Keratinocyte (primary cell): ENCODE results near the gene SVOPL. TPM values are rescaled to one million over a fixed set of nuclear protein-coding genes. Genes with fewer than 3 reads are reported as not detected.

Experiments used
- DNase-seq: peaks from one replicate; pipeline ENCODE4 v3.0.0-alpha.2; 2011; ENCODE audit warnings: low read depth, missing footprints, low spot score
- FAIRE-seq: peaks from 2 replicates; lab custom pipeline; 2011; peaks lifted over from hg19 to GRCh38; lab: Jason Lieb, UNC
- H2AFZ ChIP-seq: 2 replicates; pipeline ENCODE4 v1.6.0; 2012; ENCODE audit warnings: low read length, control low read depth, inconsistent platforms; ENCODE audit not compliant: control insufficient read depth
- H3K27ac ChIP-seq: 2 replicates; pipeline ENCODE4 v1.5.1; 2011; ENCODE audit warnings: low read length; ENCODE audit not compliant: control insufficient read depth, insufficient read depth
- H3K27me3 ChIP-seq: 3 replicates; pipeline ENCODE4 v1.6.0; 2011; ENCODE audit warnings: low read length; ENCODE audit not compliant: control insufficient read depth, insufficient read depth; ENCODE audit errors: extremely low read depth
- H3K36me3 ChIP-seq, 2 experiments: 2 replicates in 1 of 2; 3 replicates in 1 of 2; pipeline ENCODE4 v1.5.1; 2011; ENCODE audit warnings: low read length in 2 of 2, mild to moderate bottlenecking in 1 of 2; ENCODE audit not compliant: control insufficient read depth in 2 of 2, insufficient read depth in 2 of 2; ENCODE audit errors: extremely low read depth in 1 of 2
- H3K4me1 ChIP-seq: 3 replicates; pipeline ENCODE4 v1.5.1; 2011; ENCODE audit warnings: low read length; ENCODE audit not compliant: control insufficient read depth, insufficient read depth; ENCODE audit errors: extremely low read depth
- H3K4me2 ChIP-seq: 3 replicates; pipeline ENCODE4 v1.6.0; 2011; ENCODE audit warnings: low read depth, low read length; ENCODE audit not compliant: control insufficient read depth, insufficient read depth; ENCODE audit errors: extremely low read depth
- H3K4me3 ChIP-seq, 3 experiments: fragments of 200-600 bp in 1 of 3; sonication (generic) in 1 of 3; 2 replicates in 2 of 3; 3 replicates in 1 of 3; pipeline ENCODE4 v1.5.1; 2011 to 2016; ENCODE audit warnings: low read length in 3 of 3, mild to moderate bottlenecking in 3 of 3, control low read depth in 2 of 3, inconsistent platforms in 1 of 3, low read depth in 1 of 3, mixed read lengths in 1 of 3, mixed run types in 1 of 3, moderate library complexity in 1 of 3; ENCODE audit not compliant: control insufficient read depth in 2 of 3, insufficient read depth in 2 of 3; ENCODE audit errors: extremely low read depth in 1 of 3
- H3K79me2 ChIP-seq: 2 replicates; pipeline ENCODE4 v1.6.0; 2012; ENCODE audit warnings: low read length; ENCODE audit not compliant: control insufficient read depth, insufficient read depth
- H3K9ac ChIP-seq: 3 replicates; pipeline ENCODE4 v1.6.0; 2011; ENCODE audit warnings: low read length; ENCODE audit not compliant: control insufficient read depth, insufficient read depth; ENCODE audit errors: extremely low read depth
- H3K9me1 ChIP-seq: 3 replicates; pipeline ENCODE4 v1.6.0; 2011; ENCODE audit warnings: low read length; ENCODE audit not compliant: control insufficient read depth, insufficient read depth; ENCODE audit errors: extremely low read depth
- H3K9me3 ChIP-seq: 2 replicates; pipeline ENCODE4 v1.5.1; 2012; ENCODE audit warnings: low read depth, low read length; ENCODE audit not compliant: control insufficient read depth
- H4K20me1 ChIP-seq: 3 replicates; pipeline ENCODE4 v1.6.0; 2011; ENCODE audit warnings: low read length; ENCODE audit not compliant: control insufficient read depth, insufficient read depth; ENCODE audit errors: extremely low read depth
- EZH2 ChIP-seq: IDR thresholded peaks from one replicate; pipeline ENCODE4 v1.6.1; 2012; ENCODE audit warnings: inconsistent platforms, mild to moderate bottlenecking, low read length, moderate library complexity
- dilution Hi-C: fragments of 300-500 bp; cut with MboI; formaldehyde crosslinking; loops from one replicate; pipeline ENCODE4 v1.7.0; 2020; ENCODE audit warnings: low sequenced_read_pairs; ENCODE audit not compliant: extremely low pct_ligation_motif_present
- polyA plus RNA-seq, 5 experiments: library from polyadenylated mRNA; depleted of rRNA in 3 of 5; stranded (reverse) in 3 of 5; stranded (forward) in 1 of 5; unstranded in 1 of 5; fragments of >200 nt; gene quantifications; 1 replicate in 1 of 5; 2 replicates in 3 of 5; 3 replicates in 1 of 5; pipeline versions ENCODE4 v1.2.1 to v1.2.3, GENCODE V29; 2011 to 2012; ENCODE audit warnings: missing spikeins in 2 of 5, low read depth in 1 of 5, low replicate concordance in 1 of 5
- TF ChIP-seq, protein P1 (sequence below), 3 experiments: IDR thresholded peaks in 1 of 3; conservative IDR thresholded peaks in 1 of 3; optimal IDR thresholded peaks in 1 of 3; 2 replicates in 2 of 3; 3 replicates in 1 of 3; pipeline versions ENCODE3 to v1.5.1; 2011; ENCODE audit warnings: low read length in 3 of 3, mild to moderate bottlenecking in 3 of 3, moderate library complexity in 2 of 3, control low read depth in 1 of 3, inconsistent platforms in 1 of 3; ENCODE audit not compliant: insufficient read depth in 2 of 3; ENCODE audit errors: extremely low read depth in 1 of 3

The SVOPL gene
- polyA plus RNA-seq, 1 donor (not counting 4 experiments of a cell fraction or from before 2014, with no cell fraction given): not detected

DNA sequence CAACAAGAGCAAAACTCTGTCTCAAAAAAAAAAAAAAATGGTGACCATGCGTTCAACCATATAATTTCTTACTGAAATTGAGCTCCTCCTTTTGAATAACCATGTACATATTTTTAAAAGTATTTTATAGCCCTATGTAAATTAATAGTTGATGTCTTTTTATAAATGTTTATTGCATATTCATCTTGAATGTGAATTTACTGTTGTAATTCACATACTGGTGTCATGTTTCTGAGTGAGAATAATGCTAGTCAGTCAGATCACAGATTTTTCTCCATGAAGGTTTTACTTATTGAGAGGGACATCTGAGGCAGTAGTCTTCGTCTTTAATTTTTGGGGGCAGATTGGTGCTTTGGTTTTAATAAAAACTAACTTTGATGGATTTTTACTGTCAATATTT lies 112.2 kb downstream of the SVOPL start:
- no peak overlapping the region for H3K4me3 ChIP-seq
- DNase-seq (no peak), FAIRE-seq (no peak)
- H3K27ac ChIP-seq: no peak overlapping the region
- no peaks in the 10 kb centered on the region for H3K79me2 ChIP-seq
- no peaks in the 10 kb centered on the region for H3K9me3 ChIP-seq
- TF ChIP-seq EZH2: no peak
- TF ChIP-seq, protein P1, sequence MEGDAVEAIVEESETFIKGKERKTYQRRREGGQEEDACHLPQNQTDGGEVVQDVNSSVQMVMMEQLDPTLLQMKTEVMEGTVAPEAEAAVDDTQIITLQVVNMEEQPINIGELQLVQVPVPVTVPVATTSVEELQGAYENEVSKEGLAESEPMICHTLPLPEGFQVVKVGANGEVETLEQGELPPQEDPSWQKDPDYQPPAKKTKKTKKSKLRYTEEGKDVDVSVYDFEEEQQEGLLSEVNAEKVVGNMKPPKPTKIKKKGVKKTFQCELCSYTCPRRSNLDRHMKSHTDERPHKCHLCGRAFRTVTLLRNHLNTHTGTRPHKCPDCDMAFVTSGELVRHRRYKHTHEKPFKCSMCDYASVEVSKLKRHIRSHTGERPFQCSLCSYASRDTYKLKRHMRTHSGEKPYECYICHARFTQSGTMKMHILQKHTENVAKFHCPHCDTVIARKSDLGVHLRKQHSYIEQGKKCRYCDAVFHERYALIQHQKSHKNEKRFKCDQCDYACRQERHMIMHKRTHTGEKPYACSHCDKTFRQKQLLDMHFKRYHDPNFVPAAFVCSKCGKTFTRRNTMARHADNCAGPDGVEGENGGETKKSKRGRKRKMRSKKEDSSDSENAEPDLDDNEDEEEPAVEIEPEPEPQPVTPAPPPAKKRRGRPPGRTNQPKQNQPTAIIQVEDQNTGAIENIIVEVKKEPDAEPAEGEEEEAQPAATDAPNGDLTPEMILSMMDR (optimal IDR thresholded peaks at IDR 0.05 in 1 of 3, IDR thresholded peaks at IDR 0.05 in 1 of 3, conservative IDR thresholded peaks at IDR 0.05 in 1 of 3; ENCODE audit: extremely low read depth in 1 of 3, insufficient read depth in 2 of 3, low read length in 3 of 3): no peak
- H2AFZ ChIP-seq: no peak overlapping the region
- no peak overlapping the region for H3K4me2 ChIP-seq
- H4K20me1 ChIP-seq: no peaks in the 10 kb centered on the region
- H3K9ac ChIP-seq: no peak overlapping the region
- no peaks in the 10 kb centered on the region for H3K4me1 ChIP-seq
- no peaks in the 10 kb centered on the region for H3K9me1 ChIP-seq
- no peaks in the 10 kb centered on the region for H3K36me3 ChIP-seq
- no peaks in the 10 kb centered on the region for H3K27me3 ChIP-seq
- dilution Hi-C loops: no loop called here

DNA sequence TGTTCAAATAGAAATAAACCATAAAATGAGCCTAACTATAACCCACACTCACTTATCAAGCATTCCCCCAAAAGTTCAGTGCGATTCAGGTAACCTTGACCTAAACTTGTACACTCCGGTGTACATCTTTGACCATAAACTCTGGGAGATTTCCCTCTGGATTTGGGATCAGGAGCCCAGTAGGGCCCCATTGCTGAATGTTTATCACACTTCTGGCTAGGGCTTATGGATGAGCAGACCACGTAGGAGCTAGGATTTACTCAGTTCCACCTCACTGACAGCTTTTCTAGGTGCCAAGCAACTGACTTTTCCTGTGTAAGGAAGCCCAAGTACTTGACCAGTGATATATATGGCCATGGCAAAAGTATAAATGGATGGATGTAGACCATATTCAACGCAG lies 113.7 kb downstream of the SVOPL start:
- H3K9ac ChIP-seq: no peak overlapping the region
- H3K27ac ChIP-seq: no peak overlapping the region
- no peaks in the 10 kb centered on the region for H3K9me3 ChIP-seq
- H3K79me2 ChIP-seq: no peaks in the 10 kb centered on the region
- H3K4me2 ChIP-seq: no peak overlapping the region
- no peak for FAIRE-seq
- H3K9me1 ChIP-seq: no peaks in the 10 kb centered on the region
- no peaks in the 10 kb centered on the region for H3K27me3 ChIP-seq
- dilution Hi-C loops: no loop called here
- no peaks in the 10 kb centered on the region for H3K4me1 ChIP-seq
- TF ChIP-seq, protein P1 (optimal IDR thresholded peaks at IDR 0.05 in 1 of 3, IDR thresholded peaks at IDR 0.05 in 1 of 3, conservative IDR thresholded peaks at IDR 0.05 in 1 of 3; ENCODE audit: extremely low read depth in 1 of 3, insufficient read depth in 2 of 3, low read length in 3 of 3): no peak
- no peak for TF ChIP-seq EZH2
- H2AFZ ChIP-seq: no peak overlapping the region
- H4K20me1 ChIP-seq: no peaks in the 10 kb centered on the region
- no peak overlapping the region for H3K4me3 ChIP-seq
- no peaks in the 10 kb centered on the region for H3K36me3 ChIP-seq
- no peak for DNase-seq
